ENCODE measurements around the gene GBE1.

The GBE1 gene

GRCh38 chr3:81740731-81741130, 20.7 kb downstream of the GBE1 start:
- ChIA-PET POLR2A (no interaction called here), CTCF (no interaction called here)
- no peak overlapping the region for H3K4me3 ChIP-seq (ENCODE audit: low read depth, low read length)

GRCh38 chr3:81735334-81735733, 26.1 kb downstream of the GBE1 start:
- TF ChIP-seq CTCF (IDR thresholded peaks at IDR 0.05; ENCODE audit: insufficient read depth, low read length, missing control alignments): no peak
- no peak for DNase-seq (ENCODE audit: low read depth, low spot score)
- POLR2A ChIA-PET: no interaction called here
- CTCF ChIA-PET: no interaction called here
- H3K4me3 ChIP-seq (ENCODE audit: low read depth, low read length): no peak overlapping the region

More at GRCh38 chr3:81740731-81741130, 20.7 kb downstream of the GBE1 start:
- no peak for DNase-seq (ENCODE audit: low read depth, low spot score)
- TF ChIP-seq CTCF (IDR thresholded peaks at IDR 0.05; ENCODE audit: insufficient read depth, low read length, missing control alignments): no peak

- no peak for DNase-seq (ENCODE audit: low read depth, low spot score)
- no peak for TF ChIP-seq CTCF (IDR thresholded peaks at IDR 0.05; ENCODE audit: insufficient read depth, low read length, missing control alignments)
- ChIA-PET POLR2A (no interaction called here), CTCF (no interaction called here)
- no peak overlapping the region for H3K4me3 ChIP-seq (ENCODE audit: low read depth, low read length)
Measured at GRCh38 chr3:81734742-81735141, 26.7 kb downstream of the GBE1 start.

- DNase-seq (ENCODE audit: low read depth, low spot score): no peak
- TF ChIP-seq CTCF (IDR thresholded peaks at IDR 0.05; ENCODE audit: insufficient read depth, low read length, missing control alignments): no peak
- CTCF ChIA-PET: interaction anchor here (1.3 kb wide), 1 partner anchor 11 kb away, joined by 3 read pairs; no protein-coding TSS in a partner anchor
- H3K4me3 ChIP-seq (ENCODE audit: low read depth, low read length): no peak overlapping the region
- POLR2A ChIA-PET: no interaction called here
Measured at GRCh38 chr3:81732642-81733041, 28.8 kb downstream of the GBE1 start.

- ChIA-PET POLR2A (interaction anchor here (1.6 kb wide), 1 partner anchor 16 kb away, joined by 5 read pairs; no protein-coding TSS in a partner anchor), CTCF (no interaction called here)
- no peak for TF ChIP-seq CTCF (IDR thresholded peaks at IDR 0.05; ENCODE audit: insufficient read depth, low read length, missing control alignments)
- H3K4me3 ChIP-seq (ENCODE audit: low read depth, low read length): no peak overlapping the region
- DNase-seq (ENCODE audit: low read depth, low spot score): no peak
Measured at GRCh38 chr3:81728766-81729544, 32.5 kb downstream of the GBE1 start.

GRCh38 chr3:81726735-81727134, 34.7 kb downstream of the GBE1 start:
- H3K4me3 ChIP-seq (ENCODE audit: low read depth, low read length): no peak overlapping the region
- no peak for TF ChIP-seq CTCF (IDR thresholded peaks at IDR 0.05; ENCODE audit: insufficient read depth, low read length, missing control alignments)
- ChIA-PET POLR2A (no interaction called here), CTCF (no interaction called here)
- no peak for DNase-seq (ENCODE audit: low read depth, low spot score)
